22Rv1 (cell line): ENCODE data around the gene KCNT1.

Experiments used
- H3K27ac ChIP-seq: fragments of 450-650 bp; 2 replicates; pipeline ENCODE4 v1.5.1; 2017
- ZFX ChIP-seq: fragments of 450-650 bp; IDR thresholded peaks from 2 replicates; pipeline ENCODE4 v1.6.1; 2017; ENCODE audit warnings: antibody characterized with exemption, borderline replicate concordance
- TF ChIP-seq, protein P1 (sequence below): fragments of 450-650 bp; IDR thresholded peaks from 2 replicates; pipeline ENCODE4 v1.5.1; 2017; ENCODE audit warnings: mild to moderate bottlenecking

Gene KCNT1

DNA sequence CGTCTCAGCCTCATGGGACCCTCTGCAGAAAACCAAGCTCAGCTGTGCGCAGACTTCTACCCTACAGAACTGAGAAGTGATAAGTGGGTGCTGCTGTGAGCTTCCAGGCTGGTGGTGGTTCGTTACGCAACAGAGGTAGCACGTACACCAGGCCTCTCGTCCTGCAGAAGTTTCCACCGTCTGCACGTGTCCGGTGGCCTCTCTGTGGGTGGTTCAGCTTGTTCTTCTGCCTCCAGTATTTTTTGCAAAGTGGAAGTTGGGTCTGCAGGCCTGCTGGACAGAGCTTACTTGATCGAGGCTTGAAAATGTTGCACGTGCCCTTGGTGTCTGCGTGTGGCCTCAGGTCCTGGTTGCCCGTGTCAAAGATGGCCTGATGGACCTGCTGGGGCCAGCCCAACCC is 27.5 kb downstream of the KCNT1 start:
- no peak overlapping the region for H3K27ac ChIP-seq
- TF ChIP-seq, protein P1, sequence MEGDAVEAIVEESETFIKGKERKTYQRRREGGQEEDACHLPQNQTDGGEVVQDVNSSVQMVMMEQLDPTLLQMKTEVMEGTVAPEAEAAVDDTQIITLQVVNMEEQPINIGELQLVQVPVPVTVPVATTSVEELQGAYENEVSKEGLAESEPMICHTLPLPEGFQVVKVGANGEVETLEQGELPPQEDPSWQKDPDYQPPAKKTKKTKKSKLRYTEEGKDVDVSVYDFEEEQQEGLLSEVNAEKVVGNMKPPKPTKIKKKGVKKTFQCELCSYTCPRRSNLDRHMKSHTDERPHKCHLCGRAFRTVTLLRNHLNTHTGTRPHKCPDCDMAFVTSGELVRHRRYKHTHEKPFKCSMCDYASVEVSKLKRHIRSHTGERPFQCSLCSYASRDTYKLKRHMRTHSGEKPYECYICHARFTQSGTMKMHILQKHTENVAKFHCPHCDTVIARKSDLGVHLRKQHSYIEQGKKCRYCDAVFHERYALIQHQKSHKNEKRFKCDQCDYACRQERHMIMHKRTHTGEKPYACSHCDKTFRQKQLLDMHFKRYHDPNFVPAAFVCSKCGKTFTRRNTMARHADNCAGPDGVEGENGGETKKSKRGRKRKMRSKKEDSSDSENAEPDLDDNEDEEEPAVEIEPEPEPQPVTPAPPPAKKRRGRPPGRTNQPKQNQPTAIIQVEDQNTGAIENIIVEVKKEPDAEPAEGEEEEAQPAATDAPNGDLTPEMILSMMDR, result no peak
- TF ChIP-seq ZFX, result no peak

DNA sequence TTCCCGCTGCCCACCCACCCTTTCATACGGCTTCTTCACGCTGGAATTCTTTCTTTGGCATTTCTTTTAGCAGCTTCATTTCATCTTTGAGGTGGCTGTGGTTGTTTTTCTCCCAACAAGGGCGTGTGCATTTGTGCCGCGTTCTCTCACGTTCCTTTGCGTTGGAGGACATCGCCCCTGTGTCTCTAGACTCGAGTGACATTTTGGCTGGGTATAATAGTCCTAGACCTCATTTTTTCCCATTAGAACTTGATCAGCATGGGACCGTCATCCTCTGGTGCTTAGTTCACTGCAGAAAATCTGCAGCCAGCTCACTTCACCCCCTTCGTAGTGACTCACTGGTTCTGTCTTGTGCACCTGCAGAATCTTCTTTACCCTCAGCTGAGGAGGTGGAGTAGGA is 29.5 kb downstream of the KCNT1 start:
- TF ChIP-seq, protein P1, result no peak
- TF ChIP-seq ZFX, result no peak
- H3K27ac ChIP-seq, result no peak overlapping the region

DNA sequence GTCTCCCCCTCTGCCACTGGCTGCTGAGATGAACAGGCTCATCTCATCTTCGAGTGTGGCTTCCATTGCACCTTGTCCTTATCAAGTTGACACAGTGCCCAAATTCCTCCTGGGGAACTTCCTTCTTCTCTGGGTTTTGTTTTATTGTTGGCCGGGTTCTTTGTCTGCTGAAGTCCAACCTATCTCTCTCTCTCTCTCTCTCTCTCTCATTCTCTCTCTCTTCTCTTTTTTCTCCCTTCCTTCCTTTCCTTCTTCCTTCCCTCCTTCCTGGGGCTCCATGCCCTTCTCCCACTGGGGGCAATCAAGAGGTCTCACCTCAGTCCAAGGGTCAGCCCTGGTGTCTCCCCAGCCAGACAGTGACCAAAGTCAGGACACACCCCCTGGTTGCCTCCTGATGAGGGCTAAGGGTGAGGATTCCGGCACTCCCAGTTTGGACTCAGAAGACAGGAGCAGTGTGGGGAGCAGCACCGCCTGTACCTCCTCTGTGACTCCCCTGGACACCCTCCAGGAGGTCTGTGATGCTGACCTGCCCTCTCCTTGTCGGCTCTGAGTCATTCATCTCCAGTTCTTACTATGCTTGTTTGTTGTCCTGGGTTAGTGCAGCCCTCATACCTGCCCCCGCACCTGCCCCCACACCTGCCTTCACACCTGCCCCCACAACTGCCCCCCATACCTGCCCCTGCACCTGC is 30.7 kb downstream of the KCNT1 start:
- no peak for TF ChIP-seq ZFX
- TF ChIP-seq, protein P1, result no peak
- H3K27ac ChIP-seq, result no peak overlapping the region

DNA sequence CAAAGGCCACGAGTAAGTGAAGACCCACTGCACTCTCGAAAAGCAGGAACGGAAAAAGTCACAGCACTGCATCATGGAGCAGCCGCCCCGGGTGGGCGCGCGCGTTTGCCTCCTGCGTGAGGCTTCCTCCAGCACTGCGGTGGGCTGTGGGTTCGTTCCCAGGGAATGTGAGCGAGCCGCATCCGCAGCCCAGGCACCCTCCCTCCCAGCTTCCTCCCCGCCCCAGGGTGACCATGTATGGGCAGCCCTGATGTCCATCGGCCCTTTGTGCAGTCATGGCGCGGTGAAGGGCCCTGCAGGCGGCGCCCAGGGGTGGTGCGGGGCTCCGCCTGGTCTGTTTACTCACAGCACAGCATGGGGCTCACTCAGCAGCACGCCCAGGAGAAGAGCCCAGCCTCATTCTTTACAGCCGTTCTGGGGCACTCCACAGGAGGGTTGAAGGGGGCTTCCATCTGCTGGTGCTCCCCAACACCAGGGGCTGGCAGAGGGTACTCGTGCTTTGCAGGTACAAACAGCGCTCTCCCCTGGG is 32.7 kb downstream of the KCNT1 start:
- no peak overlapping the region for H3K27ac ChIP-seq
- TF ChIP-seq ZFX, result no peak
- TF ChIP-seq, protein P1, result no peak

DNA sequence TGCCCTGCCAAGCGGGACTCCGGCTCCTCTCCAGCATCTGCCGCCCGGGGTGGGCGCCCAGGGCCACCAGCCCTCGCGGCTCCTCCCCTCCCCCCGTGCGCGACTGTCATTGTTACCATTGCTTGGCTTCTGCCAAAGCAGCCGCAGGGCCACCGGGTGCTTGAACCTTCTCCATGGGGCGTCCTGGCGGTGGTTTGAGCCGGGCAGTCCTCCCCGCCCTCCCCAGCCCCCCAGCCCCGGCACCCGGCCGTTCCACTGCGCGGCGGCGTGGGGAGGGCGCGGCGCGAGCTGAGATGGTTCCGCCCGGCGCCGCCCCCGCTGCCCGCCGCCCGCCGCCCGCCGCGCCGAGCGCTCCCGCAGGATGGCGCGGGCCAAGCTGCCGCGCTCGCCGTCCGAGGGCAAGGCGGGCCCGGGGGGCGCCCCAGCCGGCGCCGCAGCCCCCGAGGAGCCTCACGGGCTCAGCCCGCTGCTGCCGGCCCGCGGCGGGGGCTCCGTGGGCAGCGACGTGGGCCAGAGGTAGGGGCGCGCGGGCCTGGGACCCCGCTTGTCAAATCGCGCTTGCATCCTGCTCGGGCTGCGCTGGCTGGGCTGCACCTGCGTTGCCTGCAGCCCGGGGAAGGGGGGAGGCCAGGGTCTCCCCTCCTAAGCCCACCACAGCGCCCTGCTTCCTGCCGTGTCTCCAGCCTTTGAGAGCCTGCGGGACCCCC is 34.4 kb downstream of the KCNT1 start:
- no peak overlapping the region for H3K27ac ChIP-seq
- TF ChIP-seq, protein P1, result no peak

DNA sequence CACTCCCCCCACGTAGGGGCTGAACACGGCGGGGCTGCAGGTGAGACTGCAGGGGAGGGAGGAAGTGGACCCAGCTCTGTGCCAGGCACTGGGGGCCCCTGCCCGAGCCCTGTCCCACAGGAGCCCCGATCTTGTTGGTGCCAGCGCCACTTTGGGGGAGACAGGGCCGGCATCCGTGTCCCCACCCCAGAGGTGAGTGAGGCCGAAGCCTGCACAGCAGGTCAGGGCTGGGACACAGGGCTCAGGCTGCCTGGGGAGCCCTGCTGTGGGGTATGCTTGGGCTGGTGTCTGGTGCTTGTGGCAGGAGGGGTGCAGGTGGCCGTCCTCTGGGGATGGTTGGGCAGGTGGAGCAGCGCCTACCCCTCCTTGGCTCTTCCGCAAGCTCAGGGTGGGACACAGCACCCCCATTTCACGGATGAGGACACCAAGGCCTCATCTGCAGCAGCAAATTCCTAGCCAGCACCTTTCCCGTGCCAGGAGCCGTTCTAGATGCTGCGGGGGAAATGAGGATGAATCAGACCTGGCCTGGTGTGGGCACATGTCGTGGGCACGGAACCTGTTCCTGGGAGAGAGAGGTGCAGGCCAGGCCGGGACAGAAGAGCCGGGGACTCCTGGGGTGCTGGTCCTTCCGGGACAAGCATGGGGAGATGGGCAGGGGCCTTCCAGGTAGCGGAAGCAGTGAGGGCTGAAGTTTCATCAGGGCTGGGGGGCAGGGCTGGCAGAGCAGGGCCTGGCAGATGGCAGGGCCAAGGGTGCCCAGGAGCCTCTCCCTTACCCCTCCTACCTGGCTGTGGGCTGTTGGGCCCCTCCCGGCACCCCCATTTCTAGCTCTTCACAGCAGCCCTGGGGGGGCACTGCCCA is 35.2 kb downstream of the KCNT1 start:
- H3K27ac ChIP-seq, result no peak overlapping the region
- TF ChIP-seq, protein P1, result no peak
- no peak for TF ChIP-seq ZFX
